GM19035 (cell line): Measurements from ENCODE around the gene ENTPD8.

Experiments
- ATAC-seq: cut with Tn5 transposase; IDR thresholded peaks from one replicate; pipeline ENCODE4 v1.9.1; 2021; ENCODE audit not compliant: unreplicated experiment

The ENTPD8 gene, protein sequence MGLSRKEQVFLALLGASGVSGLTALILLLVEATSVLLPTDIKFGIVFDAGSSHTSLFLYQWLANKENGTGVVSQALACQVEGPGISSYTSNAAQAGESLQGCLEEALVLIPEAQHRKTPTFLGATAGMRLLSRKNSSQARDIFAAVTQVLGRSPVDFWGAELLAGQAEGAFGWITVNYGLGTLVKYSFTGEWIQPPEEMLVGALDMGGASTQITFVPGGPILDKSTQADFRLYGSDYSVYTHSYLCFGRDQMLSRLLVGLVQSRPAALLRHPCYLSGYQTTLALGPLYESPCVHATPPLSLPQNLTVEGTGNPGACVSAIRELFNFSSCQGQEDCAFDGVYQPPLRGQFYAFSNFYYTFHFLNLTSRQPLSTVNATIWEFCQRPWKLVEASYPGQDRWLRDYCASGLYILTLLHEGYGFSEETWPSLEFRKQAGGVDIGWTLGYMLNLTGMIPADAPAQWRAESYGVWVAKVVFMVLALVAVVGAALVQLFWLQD

DNA sequence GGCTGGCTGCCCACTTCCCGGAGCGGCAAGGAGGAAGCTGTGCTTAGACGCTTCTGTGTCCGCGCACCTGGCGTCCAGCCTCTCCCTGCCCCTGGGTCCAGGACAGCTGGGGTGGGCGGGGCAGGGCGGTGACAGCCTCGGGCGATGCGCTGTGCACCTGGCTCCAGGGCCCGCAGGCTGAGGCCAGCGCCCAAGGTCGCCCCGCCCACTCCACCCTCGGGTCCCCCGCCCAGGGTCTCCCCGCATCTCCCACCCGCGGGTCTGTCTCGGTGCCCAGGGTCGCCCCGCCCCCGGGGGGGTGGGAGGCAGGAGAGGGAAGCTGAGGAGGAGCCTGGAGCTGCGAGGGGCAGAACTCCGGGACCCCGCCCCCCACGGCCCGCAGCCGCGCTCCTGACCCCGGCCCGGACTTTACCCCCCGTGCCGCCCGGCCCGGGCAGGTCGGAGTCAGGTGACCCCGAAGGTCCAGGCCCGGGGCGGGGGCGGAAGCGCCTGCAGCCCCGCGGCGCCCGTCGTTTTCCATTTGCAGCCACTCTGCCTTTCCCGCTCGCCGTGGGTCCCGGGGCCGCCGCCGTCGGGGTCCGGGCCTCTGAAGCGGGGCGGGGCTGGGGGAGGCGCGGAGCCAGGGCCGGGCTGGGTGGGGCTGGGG is at the start of gene ENTPD8:
ENTPD8 (minus strand) TSS at position 69 of the 646 bp plus-strand sequence. CDS start 3,072 bp downstream, outside the sequence.
- ATAC-seq: no peak

DNA sequence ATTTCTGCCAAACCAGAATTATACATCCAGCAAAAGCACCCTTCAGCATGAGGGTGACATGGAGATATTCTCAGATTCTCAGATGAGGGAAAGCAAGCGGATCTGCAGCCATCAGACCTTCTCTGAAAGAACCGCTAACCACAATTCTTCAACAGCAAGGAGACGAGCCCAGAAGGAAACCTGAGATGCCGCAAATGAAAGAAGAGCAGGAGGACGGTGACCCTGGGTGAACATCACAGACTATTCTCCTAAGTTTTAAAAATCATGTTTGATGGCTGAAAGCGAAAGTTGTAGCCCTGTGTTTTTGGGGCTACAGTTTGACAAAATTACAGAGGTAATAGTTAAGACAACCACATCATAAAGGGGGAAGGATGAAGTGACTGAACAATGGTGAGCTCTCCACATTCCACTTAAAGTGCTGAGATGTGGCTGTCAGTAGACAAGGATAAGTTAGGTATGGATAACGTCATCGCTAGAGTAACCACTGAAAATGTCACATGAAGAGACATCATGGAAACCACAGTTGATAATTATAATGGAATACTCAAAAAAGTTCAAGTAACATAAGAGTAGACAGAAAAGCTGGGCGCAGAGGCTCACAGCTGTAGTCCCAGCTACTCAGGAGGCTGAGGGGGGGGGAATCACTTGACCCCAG is 49.5 kb upstream of the ENTPD8 start:
- ATAC-seq: no peak

DNA sequence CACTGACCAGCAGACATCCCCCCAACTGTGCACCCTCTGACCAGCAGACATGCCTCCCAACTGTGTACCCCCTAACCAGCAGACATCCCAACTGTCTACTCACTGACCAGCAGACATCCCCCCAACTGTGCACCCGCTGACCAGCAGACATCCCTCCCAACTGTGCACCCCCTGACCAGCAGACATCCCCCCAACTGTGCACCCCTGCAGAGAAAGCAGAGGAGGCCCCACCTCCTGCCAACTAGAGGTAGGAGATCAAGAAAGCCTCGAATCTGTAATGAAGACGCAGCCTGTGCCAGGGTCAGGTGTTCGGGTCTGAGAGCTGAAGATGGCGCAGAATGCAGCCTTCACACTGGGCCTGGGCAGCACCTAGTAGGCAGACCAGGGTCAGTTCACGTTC is 47.7 kb upstream of the ENTPD8 start:
- ATAC-seq: no peak

DNA sequence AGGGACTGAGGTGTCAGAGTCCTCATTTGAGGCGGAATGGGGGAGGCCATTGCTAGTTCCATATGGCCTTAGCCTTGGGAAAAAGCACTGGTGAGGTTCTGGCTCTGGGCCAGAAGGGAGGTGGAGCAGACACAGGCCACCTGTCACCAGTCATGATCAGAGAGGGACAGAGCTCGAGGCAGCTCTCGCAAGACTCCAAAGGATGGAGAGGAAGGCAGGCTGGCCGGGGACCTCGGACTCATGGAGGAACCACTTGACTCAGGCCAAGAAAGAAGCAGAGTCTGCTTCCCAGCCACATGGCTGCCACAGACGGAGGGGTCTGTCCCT is 47.1 kb upstream of the ENTPD8 start:
- ATAC-seq: no peak

DNA sequence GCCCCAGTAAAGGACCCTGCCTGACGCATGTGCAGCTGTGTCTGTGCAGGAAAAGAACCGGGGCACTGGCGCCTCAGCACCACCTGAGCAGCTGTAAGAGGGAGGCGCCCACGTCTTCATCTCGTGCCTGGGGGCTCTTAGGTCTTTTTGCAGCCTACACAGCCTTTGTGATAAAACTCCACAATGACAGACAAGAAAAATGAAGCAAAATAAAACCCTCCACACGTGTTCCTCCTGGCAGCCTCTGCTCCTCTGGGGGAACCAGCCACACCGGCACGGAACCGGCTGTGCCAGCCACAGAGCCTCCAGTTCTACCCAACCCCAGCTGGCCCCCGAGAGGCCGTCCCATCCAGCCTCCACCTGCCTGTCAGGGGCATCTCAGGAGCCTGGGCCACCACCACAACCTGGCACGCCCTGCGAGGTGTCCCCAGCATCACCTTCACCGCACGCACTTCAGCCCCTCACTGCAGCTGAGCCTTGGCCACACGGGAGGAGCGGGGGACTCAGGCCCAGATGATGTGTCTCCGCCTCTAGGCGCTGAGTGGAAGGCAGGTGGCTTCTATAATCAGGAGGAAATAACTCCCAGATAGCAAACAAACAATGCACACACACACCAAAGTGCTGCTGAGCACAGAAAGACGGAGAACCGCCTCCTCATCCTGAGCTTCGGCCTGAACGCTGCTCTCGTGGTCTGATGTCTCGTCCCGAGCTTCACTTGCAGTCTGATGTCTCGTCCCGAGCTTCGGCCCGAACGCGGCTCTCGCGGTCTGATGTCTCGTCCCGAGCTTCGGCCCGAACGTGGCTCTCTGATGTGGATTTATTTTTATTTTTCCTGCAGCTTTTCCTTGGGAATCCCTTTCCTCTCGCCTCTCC is 46.5 kb upstream of the ENTPD8 start:
- ATAC-seq: no peak

DNA sequence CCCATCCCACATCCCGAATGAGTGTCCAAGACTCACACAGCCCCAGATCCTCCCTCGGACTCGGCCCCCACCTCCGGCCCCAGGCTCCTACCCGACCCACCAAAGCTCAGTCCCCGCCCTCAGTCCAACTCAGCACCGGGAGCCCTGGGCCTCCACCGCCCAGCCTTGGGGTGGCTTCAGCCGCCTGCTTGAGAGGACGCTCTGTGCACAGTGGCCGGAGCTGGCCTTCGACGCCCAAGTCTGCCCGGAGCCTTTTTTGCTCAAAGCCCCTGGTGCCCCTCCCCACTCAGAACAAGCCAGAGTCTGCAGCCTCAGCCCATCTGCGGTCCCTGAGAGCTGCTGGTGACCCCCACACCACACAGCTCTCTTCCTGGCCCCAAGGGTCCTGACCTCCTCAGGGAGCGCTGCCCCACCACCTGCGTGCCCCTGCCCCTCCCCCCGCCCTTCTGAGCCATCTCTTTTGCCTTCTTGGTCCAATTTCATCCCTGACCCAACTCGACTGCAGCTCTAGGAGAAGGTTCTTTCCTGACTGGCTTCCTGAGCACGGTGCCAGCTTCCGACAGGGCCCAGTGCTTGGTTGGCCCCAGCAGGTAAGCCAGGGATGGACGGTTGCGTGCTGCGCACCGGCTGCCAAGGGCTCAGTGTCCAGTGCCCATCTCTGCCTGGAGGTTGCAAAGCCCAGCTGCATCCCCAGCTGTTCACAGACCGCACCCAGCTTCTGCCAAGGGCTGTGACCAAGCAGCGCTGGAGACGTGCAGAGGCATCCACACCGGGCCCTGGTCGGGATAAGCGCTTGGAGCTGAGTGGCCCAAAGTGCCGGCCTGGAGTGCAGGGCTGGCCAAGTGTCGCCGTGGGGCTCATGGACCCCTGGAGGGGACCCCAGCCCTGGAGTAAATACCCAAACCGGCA is 45.6 kb upstream of the ENTPD8 start:
- no peak for ATAC-seq

DNA sequence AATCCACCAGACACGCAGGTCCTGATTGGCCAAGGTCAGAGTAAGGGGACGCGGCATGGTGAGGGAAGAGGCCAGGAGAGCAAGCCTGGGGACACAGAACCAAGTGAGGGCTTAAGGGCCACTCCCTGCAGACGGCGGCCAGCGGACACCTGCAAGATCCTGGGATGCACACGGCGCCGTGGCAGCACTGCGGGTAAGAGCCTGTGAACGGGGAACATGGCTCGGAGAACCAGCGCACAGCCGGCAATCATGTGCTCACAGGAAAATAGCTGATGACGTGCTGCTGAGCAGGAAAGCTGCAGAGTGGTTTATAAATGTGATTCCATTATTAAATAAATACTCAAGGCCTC is 45.0 kb upstream of the ENTPD8 start:
- ATAC-seq: no peak

DNA sequence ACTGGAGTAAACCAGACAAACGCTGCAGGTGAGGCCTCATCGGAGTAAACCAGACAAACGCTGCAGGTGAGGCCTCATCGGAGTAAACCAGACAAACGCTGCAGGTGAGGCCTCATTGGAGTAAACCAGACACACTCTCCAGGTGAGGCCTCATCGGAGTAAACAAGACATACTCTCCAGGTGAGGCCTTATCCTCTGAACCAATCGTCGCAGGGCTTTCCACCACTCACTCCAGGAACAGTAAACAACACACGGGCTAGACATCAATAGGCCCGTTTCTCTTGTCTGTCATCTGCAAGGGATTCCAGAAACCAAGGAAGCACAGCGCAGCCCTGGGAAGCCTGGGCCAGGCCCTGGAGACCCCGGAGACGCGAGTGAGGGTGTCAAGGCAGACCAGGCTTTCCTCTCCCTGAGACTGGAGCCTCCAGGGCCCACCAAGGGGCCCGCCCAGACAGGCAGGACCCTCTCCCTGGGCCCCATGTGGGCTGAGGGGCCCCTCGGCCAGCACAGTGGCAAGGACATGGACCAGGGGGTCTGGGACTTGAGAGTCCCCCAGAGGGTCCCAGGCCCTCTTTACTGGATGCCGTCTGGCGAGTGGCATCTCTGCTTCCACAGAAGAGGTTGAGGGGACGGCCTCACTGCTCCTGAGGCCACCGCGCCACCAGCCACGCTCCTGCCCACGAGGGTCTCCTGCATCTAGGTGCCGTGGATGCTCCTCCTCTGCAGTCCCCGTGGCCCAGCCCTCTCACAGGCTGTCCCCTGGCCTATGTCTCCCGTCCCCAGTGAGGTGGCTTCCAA is 44.4 kb upstream of the ENTPD8 start:
- no peak for ATAC-seq

DNA sequence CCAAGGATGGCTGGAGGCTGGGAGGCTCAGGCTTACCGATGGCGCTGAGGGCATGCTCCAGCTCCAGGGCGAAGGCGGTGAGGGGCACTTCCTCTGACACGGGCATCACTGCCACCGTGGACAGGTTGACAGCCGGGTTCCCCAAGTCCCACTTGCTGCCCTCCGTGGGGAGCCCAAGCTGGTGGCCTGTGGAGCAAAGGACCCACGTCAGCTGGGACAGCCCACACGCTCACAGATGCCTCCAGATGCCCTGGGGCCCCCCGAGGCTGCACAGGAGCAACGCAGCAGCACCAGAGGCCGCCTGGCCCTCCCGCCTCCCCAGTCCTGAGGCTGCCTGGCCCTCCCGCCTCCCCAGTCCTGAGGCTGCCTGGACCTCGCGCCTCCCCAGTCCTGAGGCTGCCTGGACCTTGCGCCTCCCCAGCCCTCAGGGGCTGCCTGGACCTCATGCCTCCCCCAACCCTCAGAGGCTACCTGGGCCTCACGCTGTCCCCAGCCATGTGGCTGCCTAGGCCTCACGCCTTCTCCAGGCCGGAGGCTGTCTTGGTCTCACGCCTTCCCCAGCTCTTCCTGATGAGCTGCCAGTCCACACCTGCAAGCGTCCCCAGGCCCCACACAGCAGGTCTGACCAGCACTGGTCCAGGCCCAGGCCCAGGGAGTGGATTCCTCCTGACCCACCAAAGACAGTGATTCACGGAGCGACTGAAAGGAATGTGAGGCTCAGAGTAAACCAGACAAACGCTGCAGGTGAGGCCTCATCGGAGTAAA is 43.6 kb upstream of the ENTPD8 start:
- ATAC-seq: no peak

DNA sequence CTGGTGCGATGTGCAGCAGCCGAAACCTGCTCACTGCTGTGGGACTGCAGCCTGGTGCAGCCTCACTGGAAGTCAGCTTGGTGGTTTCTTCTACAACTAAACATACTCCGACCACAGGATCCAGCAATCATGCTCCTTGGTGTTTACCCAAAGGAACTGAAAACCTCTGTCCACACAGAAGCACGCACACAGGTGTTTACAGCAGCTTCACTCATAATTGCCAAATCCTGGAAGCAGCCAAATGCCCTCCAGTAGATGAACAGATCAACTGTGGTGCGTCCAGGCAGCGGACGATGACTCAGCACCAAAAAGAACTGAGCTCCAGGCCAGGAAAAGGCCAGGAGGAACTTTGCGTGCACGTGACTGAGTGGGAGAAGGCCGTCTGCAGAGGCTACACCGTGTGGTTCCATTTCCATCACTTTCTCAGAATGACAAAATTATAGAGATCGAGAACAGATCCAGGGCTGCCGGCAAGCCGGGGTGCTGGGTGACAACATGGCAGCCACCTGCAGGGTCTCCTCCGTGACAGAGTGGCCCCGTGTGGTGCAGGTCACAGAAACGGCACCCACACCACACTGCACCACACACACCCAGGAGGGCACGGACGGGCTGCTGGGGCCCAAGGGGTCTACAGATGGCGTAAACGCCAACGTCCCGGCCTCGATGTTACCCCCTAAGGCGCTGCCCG is 41.1 kb upstream of the ENTPD8 start:
- ATAC-seq: no peak

DNA sequence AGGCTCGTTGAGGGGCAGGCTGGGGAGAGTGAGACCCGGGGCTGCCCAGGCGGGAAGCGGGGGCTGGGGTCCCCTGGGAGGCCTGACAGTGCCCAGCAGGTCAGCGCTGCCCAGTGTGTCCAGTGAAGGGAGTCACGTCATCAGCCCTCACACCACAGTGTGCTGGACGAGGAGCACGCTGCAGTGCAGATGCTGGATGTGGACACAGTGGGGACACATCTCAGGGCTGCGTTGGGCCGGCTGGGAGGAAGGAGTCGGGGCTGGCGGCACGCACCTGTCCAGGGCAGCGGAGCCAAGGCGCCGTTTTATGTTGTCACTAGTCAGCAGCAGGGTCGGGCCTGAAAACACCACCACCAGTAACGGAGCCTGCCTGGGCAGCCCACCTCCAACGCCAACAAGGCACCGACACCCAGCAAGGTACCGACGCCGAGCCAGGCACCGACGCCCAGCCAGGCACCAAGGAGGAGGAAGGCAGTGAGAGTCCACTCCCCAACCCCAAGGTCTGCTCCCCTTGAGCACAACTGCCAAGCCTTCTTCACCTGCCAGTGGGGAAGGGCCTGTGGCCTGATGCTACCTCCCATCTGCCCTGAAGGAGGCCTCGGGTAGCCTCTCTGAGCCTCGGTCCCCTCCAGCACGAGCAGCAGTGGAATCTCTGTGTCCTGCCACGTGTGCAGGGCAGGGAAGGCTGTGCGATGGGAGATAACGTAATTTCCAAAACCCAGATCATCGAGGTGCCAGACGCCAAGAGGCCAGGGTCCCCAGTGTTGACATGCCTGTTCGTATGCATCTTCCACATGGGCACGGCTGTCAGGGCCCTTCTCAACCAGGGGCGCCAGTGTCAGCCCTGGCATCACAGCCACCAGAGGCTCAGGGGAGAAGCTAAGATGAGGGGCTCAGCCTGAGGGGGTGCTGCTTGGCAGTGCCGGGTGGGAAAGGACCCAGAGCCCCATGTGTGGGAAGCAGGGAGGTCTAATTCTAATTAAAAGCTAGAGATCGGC is 39.8 kb upstream of the ENTPD8 start:
- ATAC-seq: no peak

DNA sequence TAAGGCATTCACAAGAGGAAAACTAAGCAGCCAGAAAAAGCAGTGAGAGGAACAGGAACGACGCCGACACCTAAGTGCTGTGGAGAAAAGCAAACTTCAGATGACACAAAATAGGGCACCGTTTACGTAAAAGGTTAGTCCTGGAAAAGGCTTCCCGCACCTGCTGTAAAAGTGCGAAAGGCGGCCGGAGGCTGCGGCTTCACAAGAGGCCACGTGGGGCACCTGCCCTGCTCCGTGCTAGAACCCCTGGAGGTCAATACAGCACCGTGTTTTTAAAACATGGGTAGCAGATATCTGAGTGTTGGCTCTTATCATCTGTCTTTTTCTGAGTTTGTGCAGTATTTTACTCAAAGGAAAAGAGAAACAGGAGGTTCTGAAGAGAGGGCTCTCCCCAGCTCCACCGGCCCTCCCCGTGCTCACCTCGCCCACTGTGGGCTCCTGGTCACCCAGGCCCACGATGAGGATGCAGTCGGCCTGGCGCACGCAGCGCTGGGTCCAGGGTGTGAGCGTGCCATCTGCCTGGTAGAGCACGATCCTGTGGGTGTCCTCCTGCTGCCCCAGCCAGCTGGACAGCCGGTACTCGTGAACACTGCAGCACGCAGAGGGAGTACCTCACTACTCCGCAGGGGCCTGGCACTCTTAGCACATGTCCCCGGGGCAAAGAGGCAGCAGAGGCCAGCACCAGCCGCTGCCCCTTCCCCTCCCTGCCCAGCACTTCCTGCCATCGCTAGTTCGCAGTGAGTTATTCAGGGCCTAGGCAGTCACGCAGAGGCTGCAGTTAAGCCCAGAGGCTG is 38.9 kb upstream of the ENTPD8 start:
- ATAC-seq: no peak

DNA sequence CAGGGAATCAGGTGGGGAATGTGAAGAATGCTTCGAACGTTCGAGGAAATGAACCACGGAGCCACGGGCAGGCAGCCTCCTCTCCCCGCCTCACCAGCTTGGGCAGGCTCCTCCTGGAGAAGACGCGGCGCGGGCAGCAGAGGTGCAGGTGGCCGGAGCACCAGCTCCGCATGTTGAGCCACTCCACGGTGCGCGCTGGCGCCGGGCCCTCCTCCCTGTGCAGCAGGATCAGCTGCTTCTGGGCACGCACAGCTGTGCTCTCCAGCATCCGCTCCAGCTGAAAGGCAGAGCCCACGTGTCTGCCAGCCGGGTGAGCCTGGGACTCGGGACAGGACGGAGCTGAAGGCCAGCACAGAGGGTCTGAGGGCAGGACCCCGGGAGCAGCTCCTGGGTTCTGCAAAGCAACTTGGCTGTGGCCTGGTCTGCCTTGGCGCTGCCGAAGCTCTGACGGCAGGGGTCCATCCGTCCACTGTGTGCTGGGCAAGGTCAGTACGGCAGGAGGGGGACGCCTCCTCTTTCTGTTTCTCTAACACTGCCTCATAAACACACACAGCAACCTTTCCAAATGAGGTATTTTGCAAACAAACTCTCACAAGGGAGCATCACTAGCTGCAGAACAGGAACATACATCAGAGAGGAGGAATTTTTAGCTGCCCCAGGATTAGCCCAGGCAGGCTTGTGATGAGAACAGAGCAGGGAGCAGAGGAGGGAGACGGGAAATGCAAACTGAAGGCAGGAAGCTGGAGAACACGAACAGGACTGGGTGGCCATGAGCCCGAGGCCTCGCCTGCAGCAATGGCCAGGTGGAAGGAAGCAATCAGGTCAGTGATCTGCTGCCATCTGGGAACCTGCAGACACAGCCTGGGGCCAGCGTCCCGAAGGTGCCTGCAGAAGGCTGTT is 38.1 kb upstream of the ENTPD8 start:
- no peak for ATAC-seq

DNA sequence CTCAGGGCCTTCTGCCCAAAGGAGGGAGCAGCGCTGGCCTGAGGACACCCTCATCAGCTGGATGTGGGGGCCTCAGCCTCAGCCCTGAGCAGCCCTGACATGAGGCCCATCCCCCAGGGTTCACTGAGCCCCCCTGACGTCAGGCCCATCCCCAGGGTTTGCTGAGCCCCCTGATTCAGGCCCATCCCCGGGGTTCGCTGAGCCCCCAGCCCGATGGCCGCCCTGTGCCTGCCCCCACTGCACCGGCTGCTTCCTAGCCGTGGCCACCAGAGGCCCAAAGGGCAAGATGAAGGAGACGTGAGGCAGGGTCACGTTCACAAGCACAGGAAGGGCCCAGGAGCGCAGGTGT is 37.4 kb upstream of the ENTPD8 start:
- ATAC-seq: no peak
